ENCODE measurements around the gene RNF213. TPM values are rescaled to one million over a fixed set of nuclear protein-coding genes. Genes with fewer than 3 reads are reported as not detected.

The RNF213 gene
- total RNA-seq, 4 donors from 2014 or later, result 113 to 174 (median 159) TPM

DNA sequence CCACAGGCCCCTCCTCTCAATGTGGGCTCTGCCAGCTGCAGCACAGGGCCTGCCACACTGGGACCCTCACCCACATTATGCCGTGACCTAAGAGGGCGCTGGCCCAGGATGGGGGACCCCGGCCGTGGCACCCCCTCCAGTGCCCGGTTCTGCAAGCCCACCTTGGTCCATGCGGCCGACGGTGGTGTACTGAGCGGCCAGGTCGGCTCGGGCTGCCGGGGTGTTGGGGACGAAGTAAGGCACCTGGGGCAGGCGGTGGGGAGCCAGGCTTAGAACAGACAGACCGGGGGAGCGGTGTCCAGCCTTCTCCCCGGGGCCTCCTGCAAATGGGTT is 47.0 kb upstream of the RNF213 start:
- no peak for TF ChIP-seq POLR2AphosphoS5 (IDR thresholded peaks at IDR 0.05)
- TF ChIP-seq EP300 (IDR thresholded peaks at IDR 0.05; ENCODE audit: low read depth), result no peak
- TF ChIP-seq, protein P1, sequence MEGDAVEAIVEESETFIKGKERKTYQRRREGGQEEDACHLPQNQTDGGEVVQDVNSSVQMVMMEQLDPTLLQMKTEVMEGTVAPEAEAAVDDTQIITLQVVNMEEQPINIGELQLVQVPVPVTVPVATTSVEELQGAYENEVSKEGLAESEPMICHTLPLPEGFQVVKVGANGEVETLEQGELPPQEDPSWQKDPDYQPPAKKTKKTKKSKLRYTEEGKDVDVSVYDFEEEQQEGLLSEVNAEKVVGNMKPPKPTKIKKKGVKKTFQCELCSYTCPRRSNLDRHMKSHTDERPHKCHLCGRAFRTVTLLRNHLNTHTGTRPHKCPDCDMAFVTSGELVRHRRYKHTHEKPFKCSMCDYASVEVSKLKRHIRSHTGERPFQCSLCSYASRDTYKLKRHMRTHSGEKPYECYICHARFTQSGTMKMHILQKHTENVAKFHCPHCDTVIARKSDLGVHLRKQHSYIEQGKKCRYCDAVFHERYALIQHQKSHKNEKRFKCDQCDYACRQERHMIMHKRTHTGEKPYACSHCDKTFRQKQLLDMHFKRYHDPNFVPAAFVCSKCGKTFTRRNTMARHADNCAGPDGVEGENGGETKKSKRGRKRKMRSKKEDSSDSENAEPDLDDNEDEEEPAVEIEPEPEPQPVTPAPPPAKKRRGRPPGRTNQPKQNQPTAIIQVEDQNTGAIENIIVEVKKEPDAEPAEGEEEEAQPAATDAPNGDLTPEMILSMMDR (IDR thresholded peaks at IDR 0.05), result no peak
- no peak for TF ChIP-seq POLR2A (IDR thresholded peaks at IDR 0.05)
- Histone ChIP-seq H3K9me3 (no peaks in the 10 kb centered on the region), H3K36me3 (peaks cover 0 to 15% (median 0%) of the 10 kb centered on the region in 4 donors), H3K27me3 (no peaks in the 10 kb centered on the region), H3K4me1 (peaks cover 0 to 5% (median 3%) of the 10 kb centered on the region in 4 donors), H3K27ac (no peak overlapping the region), H3K4me3 (no peak overlapping the region)
- intact Hi-C loops (cut with DNase I; ENCODE audit: low total_unique reads), result no loop called here
- in situ Hi-C loops (cut with MboI; ENCODE audit: low pct_ligation_motif_present in 1 of 4, low pct_unique_long_range_greater_than_20kb in 1 of 4, low sequenced_read_pairs in 3 of 4), result no loop called here
- WGBS, 2 donors (ENCODE audit: low coverage in 1 of 2), result 97% methylated on average over 17 of the region's 17 CpGs; no CpG with 5 or more reads in 1 of the 2 donors
- no peak for DNase-seq

DNA sequence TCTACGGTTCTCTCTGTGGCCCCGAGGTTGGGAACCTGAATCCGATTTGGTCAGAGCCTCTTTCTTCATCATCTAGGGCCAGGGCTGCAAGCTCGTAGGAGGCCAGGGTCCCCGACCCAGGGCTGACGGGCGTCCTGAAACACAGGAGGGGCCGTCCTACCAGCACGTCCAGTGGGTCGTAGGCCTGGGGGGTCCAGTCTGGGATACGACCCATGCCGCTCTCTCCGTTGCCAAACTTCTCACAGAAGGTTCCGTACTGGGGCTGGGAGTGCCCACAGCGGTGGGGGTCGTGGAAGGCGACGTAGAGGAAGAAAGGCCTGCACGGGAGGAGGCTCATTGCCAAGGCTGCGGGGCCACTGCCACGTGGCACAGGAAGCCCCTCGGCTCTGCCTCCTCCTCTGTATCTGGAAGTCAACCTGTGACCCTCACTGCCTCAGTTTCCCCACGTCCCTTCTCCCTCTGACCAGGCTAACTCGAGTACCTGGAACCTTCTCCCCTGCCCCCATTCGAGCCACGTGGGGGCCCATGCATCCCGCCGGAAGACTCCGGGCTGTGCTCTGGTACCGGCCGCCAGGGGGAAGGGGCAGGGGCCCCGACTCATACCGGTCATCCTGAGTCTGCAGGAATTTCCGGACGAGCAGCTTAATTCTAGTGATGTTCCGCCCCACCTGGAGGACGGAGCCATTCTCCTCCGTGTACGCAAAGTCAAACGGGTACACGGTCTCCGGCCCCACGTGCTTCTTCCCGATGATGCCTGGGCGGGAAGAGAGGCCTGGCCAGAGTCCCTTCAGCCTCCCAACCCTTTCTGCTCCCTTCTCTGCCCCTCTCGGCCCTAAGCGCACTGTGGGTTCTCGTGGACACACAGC is 46.4 kb upstream of the RNF213 start:
- 96% methylated on average over 47 of the region's 48 CpGs; no CpG with 5 or more reads in 1 of the 2 donors for WGBS, 2 donors (ENCODE audit: low coverage in 1 of 2)
- in situ Hi-C loops (cut with MboI; ENCODE audit: low pct_ligation_motif_present in 1 of 4, low pct_unique_long_range_greater_than_20kb in 1 of 4, low sequenced_read_pairs in 3 of 4) (no loop called here), intact Hi-C loops (cut with DNase I; ENCODE audit: low total_unique reads) (no loop called here)
- H3K9me3 ChIP-seq, result no peaks in the 10 kb centered on the region
- H3K4me1 ChIP-seq, result peaks cover 3 to 10% (median 6%) of the 10 kb centered on the region in 4 donors
- H3K27me3 ChIP-seq, result no peaks in the 10 kb centered on the region
- H3K27ac ChIP-seq, result no peak overlapping the region
- TF ChIP-seq, protein P1 (IDR thresholded peaks at IDR 0.05), result no peak
- no peak for TF ChIP-seq EP300 (IDR thresholded peaks at IDR 0.05; ENCODE audit: low read depth)
- TF ChIP-seq POLR2AphosphoS5 (IDR thresholded peaks at IDR 0.05), result no peak
- no peak for TF ChIP-seq POLR2A (IDR thresholded peaks at IDR 0.05)
- H3K36me3 ChIP-seq, result peaks cover 0 to 15% (median 0%) of the 10 kb centered on the region in 4 donors
- no peak overlapping the region for H3K4me3 ChIP-seq
- no peak for DNase-seq

DNA sequence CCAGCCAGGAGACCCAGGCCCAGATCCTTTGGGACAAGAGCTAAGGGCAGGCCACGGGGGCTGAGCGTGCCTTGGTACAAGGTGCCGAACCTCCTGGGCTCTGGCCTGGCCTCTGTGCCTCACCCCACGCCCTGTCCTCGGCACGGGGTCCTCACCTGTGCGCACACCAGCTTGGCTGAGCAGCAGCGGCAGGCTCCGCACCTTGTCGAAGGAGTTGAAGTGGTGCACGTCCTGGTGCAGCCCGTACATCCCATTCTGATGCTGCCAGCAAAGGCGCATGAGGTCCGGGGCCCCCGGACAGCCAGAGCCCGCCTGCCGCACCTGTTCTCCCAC is 45.8 kb upstream of the RNF213 start:
- peaks cover 0 to 15% (median 0%) of the 10 kb centered on the region in 4 donors for H3K36me3 ChIP-seq
- in situ Hi-C loops (cut with MboI; ENCODE audit: low pct_ligation_motif_present in 1 of 4, low pct_unique_long_range_greater_than_20kb in 1 of 4, low sequenced_read_pairs in 3 of 4) (no loop called here), intact Hi-C loops (cut with DNase I; ENCODE audit: low total_unique reads) (no loop called here)

More for the DNA sequence above, 45.8 kb upstream of the RNF213 start:
- no peak for DNase-seq
- H3K4me3 ChIP-seq, result no peak overlapping the region
- WGBS, 2 donors (ENCODE audit: low coverage in 1 of 2), result 88% methylated on average over 14 of the region's 17 CpGs; no CpG with 5 or more reads in 1 of the 2 donors
- no peak for TF ChIP-seq POLR2A (IDR thresholded peaks at IDR 0.05)
- no peak for TF ChIP-seq POLR2AphosphoS5 (IDR thresholded peaks at IDR 0.05)
- TF ChIP-seq, protein P1 (IDR thresholded peaks at IDR 0.05), result no peak
- TF ChIP-seq EP300 (IDR thresholded peaks at IDR 0.05; ENCODE audit: low read depth), result no peak
- peaks cover 3 to 14% (median 9%) of the 10 kb centered on the region in 4 donors for H3K4me1 ChIP-seq
- no peaks in the 10 kb centered on the region for H3K9me3 ChIP-seq
- no peaks in the 10 kb centered on the region for H3K27me3 ChIP-seq
- no peak overlapping the region for H3K27ac ChIP-seq
